Suprapubic skin (tissue), 3 donors: ENCODE results near the gene GINM1.

Source experiments
- CTCF ChIP-seq, 2 donors: fragments of 200-600 bp in 1 of 2; fragments of 450-650 bp in 1 of 2; sonication (generic) in 1 of 2; IDR thresholded peaks; one replicate each; pipeline ENCODE4 v1.5.1; 2016 to 2019; ENCODE audit warnings: antibody characterized with exemption in 2 of 2, mild to moderate bottlenecking in 1 of 2, moderate library complexity in 1 of 2
- EP300 ChIP-seq: sonication (generic); formaldehyde crosslinking; IDR thresholded peaks from one replicate; pipeline ENCODE4 v1.6.1; 2017; ENCODE audit warnings: antibody characterized with exemption
- POLR2A ChIP-seq, 2 donors: fragments of 450-650 bp; IDR thresholded peaks; one replicate each; pipeline ENCODE4 v1.6.1; 2017; ENCODE audit warnings: antibody characterized with exemption in 2 of 2, mild to moderate bottlenecking in 2 of 2, moderate library complexity in 2 of 2

GRCh38 chr6:149615805-149616204, 49.6 kb downstream of the GINM1 start:
- TF ChIP-seq EP300 (no peak), CTCF (IDR thresholded peaks at IDR 0.05) (no peak), POLR2A (IDR thresholded peaks at IDR 0.05) (no peak)
